ENCODE results near the gene ACTRT2.

The ACTRT2 gene

DNA sequence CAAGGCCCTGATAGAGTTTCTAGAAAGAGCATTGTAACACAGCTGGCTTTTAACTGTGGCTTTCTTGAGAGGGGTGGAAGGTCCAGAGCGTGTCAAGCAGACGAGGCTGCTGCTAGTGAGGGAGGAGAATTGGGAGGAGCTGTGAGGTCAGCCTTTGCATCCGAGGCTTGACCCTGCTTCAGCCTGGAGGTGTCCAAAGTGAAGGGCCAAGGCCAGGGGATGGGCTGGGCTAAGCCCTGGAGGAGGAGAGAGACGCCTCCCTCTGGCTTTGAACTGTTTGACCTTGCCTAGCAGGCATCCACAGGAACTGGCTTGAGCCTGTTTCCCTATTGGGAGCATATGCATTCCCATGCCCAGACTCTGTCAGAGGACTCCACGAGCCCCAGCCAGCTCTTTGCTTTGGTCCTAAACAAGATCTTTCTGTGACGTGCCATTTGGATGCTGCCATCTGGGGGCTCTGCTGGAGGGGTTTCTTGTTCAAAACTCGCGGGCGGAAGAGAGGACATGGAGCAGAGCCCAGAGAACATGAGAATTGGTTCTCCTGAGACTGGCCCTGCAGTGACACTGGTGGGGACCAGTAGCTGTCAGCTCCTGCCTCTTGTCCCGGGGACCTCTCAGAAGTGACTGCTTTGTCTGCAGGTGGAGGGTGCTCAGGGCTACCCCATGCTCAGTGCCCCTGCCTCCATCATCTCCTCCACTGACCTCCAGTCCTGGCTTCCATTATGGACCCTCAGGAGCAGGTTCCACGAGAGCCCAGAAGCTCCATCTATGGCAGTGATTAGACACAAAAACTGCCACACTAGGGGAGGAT, 5.5 kb downstream of the ACTRT2 start:
- H3K27me3 ChIP-seq (ENCODE audit: control insufficient read depth in 2 of 2, insufficient read depth in 2 of 2, low read length in 2 of 2): peaks cover 0 to 4% of the 10 kb centered on the region in 2 donors
- no peaks in the 10 kb centered on the region for H3K4me1 ChIP-seq (ENCODE audit: control insufficient read depth in 2 of 2, insufficient read depth in 2 of 2, low read length in 2 of 2)
- H3K9me3 ChIP-seq (ENCODE audit: control insufficient read depth in 2 of 2, low read length in 2 of 2): no peaks in the 10 kb centered on the region
- H3K27ac ChIP-seq (ENCODE audit: low read depth in 2 of 2, low read length in 2 of 2): no peak overlapping the region
- H3K9ac ChIP-seq (ENCODE audit: low read depth in 1 of 2, low read length in 2 of 2): no peak overlapping the region
- H3K36me3 ChIP-seq (ENCODE audit: control insufficient read depth in 2 of 2, insufficient read depth in 2 of 2, low read length in 2 of 2): no peaks in the 10 kb centered on the region
- no peak overlapping the region for H3K4me3 ChIP-seq (ENCODE audit: low read length in 2 of 2)

DNA sequence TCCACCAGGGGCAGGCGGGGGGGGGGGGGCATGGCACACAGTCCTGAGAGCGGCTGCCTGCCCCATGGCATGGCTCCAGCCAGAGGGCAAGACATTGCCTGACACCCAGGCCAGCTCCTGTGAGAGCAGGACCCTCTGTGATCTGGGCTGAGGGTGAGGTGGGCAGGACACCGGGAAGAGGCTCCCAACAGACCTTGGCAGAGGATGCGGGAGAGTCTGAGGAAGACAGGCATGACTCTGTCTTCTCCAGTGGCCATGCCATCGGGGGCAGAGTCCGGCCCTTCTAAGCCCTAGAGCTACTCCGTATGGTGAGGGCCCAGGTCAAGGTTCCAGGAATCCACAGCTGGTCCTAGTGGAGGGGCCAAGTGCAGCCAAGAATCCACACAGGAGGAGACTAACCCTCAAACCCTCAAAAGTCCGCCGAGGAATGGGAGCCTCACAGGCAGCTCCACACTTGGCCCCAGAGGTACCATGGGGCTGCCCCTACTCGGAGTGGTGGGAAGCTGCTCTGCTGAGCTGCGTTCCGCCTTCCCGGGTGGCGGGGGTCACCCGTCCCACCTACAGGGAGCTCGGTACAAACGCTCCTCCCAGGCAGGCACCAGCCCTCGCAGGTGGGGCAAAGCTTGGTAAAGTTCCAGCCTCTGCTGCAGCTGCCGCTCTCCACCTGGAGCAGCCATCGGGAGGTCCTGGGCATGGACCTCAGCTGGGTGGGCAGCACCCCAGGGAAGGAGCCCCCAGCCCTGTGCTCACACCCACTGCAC, 6.5 kb downstream of the ACTRT2 start:
- no peaks in the 10 kb centered on the region for H3K4me1 ChIP-seq (ENCODE audit: control insufficient read depth in 2 of 2, insufficient read depth in 2 of 2, low read length in 2 of 2)
- no peak overlapping the region for H3K9ac ChIP-seq (ENCODE audit: low read depth in 1 of 2, low read length in 2 of 2)
- no peak overlapping the region for H3K27ac ChIP-seq (ENCODE audit: low read depth in 2 of 2, low read length in 2 of 2)
- H3K4me3 ChIP-seq (ENCODE audit: low read length in 2 of 2): no peak overlapping the region
- no peaks in the 10 kb centered on the region for H3K9me3 ChIP-seq (ENCODE audit: control insufficient read depth in 2 of 2, low read length in 2 of 2)
- H3K27me3 ChIP-seq (ENCODE audit: control insufficient read depth in 2 of 2, insufficient read depth in 2 of 2, low read length in 2 of 2): peaks cover 0 to 4% of the 10 kb centered on the region in 2 donors
- H3K36me3 ChIP-seq (ENCODE audit: control insufficient read depth in 2 of 2, insufficient read depth in 2 of 2, low read length in 2 of 2): no peaks in the 10 kb centered on the region

DNA sequence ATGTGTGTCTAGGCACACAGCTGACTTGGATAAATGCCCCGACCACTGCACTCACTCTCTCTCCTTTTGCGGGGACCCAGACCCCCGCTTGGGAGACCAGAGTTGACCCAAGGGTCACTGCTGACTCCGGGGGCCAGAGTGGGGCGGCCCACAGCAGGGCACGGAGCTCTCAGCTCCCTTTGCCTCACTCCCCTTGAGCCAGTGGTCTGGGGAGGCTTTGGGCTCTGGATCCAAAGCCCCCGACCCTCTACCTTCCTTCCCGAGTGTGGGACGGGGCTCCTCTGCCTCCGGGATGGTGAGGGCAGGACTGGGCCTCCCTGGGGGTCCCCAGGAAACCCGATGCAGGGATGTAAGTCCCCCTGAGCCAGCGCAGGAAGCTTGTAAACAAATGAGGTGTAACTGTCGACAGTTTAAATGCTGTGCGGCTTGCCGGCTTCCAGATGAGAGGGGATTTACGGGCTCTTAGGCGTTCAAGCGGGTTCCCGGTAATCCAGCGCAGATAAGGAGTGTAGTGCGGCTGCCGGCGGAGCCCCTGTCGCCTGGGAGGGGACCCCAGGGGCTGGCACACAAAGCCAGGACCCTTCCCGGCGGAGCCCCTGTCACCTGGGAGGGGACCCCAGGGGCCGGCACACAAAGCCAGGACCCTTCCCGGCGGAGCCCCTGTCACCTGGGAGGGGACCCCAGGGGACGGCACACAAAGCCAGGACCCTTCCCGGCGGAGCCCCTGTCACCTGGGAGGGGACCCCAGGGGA, 7.4 kb downstream of the ACTRT2 start:
- no peak overlapping the region for H3K4me3 ChIP-seq (ENCODE audit: low read length in 2 of 2)
- no peaks in the 10 kb centered on the region for H3K36me3 ChIP-seq (ENCODE audit: control insufficient read depth in 2 of 2, insufficient read depth in 2 of 2, low read length in 2 of 2)
- H3K9me3 ChIP-seq (ENCODE audit: control insufficient read depth in 2 of 2, low read length in 2 of 2): no peaks in the 10 kb centered on the region
- H3K9ac ChIP-seq (ENCODE audit: low read depth in 1 of 2, low read length in 2 of 2): no peak overlapping the region
- H3K4me1 ChIP-seq (ENCODE audit: control insufficient read depth in 2 of 2, insufficient read depth in 2 of 2, low read length in 2 of 2): no peaks in the 10 kb centered on the region
- H3K27me3 ChIP-seq (ENCODE audit: control insufficient read depth in 2 of 2, insufficient read depth in 2 of 2, low read length in 2 of 2): peaks cover 0 to 4% of the 10 kb centered on the region in 2 donors
- H3K27ac ChIP-seq (ENCODE audit: low read depth in 2 of 2, low read length in 2 of 2): no peak overlapping the region

DNA sequence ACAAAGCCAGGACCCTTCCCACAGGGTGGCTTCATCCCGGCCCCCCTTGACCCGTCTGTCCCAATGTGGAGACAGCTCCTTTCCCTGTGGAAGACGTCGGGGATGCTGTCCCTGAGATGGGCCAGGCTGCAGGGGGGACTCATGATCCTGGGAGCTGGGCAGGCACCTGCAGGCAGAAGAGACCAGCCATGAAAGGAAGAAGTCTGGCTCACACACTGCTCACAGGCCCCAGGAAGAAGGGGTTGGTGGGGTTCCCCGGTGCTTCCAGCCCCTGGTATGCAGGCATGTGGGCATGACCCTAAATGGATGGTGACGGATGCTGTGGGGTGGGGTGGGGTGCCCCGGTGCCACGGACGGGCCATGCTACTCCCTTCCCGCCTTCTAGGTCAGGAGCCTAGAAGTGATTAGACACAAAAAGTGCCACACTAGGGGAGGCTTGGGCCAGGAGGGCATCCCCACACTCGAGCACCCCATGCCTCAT, 8.3 kb downstream of the ACTRT2 start:
- Histone ChIP-seq H3K9me3 (ENCODE audit: control insufficient read depth in 2 of 2, low read length in 2 of 2) (no peaks in the 10 kb centered on the region), H3K36me3 (ENCODE audit: control insufficient read depth in 2 of 2, insufficient read depth in 2 of 2, low read length in 2 of 2) (no peaks in the 10 kb centered on the region), H3K4me3 (ENCODE audit: low read length in 2 of 2) (no peak overlapping the region), H3K9ac (ENCODE audit: low read depth in 1 of 2, low read length in 2 of 2) (no peak overlapping the region), H3K4me1 (ENCODE audit: control insufficient read depth in 2 of 2, insufficient read depth in 2 of 2, low read length in 2 of 2) (no peaks in the 10 kb centered on the region), H3K27me3 (ENCODE audit: control insufficient read depth in 2 of 2, insufficient read depth in 2 of 2, low read length in 2 of 2) (peaks cover 0 to 4% of the 10 kb centered on the region in 2 donors), H3K27ac (ENCODE audit: low read depth in 2 of 2, low read length in 2 of 2) (no peak overlapping the region)

DNA sequence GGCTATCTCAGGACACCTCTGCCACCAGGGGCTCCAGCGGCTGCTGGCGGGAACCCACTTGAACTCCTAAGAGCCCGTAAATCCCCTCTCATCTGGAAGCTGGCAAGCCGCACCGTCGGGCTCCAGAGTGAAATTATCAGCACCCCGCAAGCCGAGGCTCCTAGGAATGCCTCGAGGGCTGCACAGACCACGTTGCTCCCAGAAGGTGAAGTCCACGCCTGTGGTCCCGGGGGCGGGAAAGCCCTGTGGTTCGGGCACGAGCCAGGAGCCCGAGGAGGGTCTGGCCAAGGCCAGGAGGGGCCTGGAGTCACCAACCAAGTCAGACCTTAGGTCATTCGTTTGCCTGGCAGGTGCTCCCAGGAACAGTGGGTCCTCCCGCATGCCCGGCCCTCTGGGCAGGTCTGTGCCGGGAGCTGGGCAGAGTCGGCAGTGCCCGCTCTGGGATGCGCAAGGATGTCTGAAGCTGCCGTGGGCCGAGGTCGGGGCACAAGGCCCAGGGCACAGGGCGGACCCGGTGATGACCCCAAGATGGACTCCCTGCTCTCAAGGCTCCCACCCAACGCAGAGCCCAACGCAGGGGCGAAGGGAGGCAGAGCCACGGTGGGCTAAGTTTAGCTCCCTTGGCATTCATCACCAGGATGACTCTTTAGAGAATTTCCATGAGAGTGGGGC, 8.9 kb downstream of the ACTRT2 start:
- Histone ChIP-seq H3K9me3 (ENCODE audit: control insufficient read depth in 2 of 2, low read length in 2 of 2) (no peaks in the 10 kb centered on the region), H3K36me3 (ENCODE audit: control insufficient read depth in 2 of 2, insufficient read depth in 2 of 2, low read length in 2 of 2) (no peaks in the 10 kb centered on the region), H3K9ac (ENCODE audit: low read depth in 1 of 2, low read length in 2 of 2) (no peak overlapping the region), H3K4me1 (ENCODE audit: control insufficient read depth in 2 of 2, insufficient read depth in 2 of 2, low read length in 2 of 2) (no peaks in the 10 kb centered on the region), H3K27ac (ENCODE audit: low read depth in 2 of 2, low read length in 2 of 2) (no peak overlapping the region), H3K4me3 (ENCODE audit: low read length in 2 of 2) (no peak overlapping the region), H3K27me3 (ENCODE audit: control insufficient read depth in 2 of 2, insufficient read depth in 2 of 2, low read length in 2 of 2) (peaks cover 0 to 4% of the 10 kb centered on the region in 2 donors)

DNA sequence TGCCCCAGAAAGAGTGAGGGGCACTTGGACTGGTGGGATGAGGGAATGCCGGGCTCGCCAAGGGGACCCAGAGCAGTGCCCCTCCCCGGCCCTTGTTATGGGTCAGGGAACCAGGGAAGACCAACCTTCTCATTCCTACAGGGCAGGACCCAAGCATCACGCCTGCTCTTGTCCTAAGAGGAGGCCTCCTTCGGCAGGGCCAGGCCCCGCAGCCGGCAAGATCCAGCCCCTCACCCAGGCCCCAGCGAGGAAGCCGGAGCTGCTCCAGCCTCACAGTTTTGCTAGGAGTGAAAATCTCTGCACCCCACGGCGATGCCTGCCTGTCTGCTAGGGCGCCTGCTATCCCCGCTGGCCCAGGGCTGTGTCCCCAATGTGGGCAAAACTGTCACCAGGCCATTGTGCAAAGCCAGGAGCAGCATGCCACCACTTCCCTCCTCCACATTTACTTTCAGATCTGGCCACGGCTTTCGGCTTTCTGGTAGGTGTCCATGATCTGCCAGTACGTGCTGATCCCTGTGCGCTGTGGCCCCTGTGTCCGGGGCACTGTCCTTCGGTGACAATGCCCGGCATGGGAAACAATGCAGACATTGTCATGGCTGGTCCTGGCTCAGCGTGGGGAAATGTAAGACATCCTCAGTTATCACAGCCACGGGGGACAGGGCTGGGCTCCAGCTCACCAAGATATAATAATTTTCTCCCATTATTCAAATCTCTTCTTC, 9.6 kb downstream of the ACTRT2 start:
- Histone ChIP-seq H3K9ac (ENCODE audit: low read depth in 1 of 2, low read length in 2 of 2) (no peak overlapping the region), H3K36me3 (ENCODE audit: control insufficient read depth in 2 of 2, insufficient read depth in 2 of 2, low read length in 2 of 2) (no peaks in the 10 kb centered on the region), H3K27ac (ENCODE audit: low read depth in 2 of 2, low read length in 2 of 2) (no peak overlapping the region), H3K4me1 (ENCODE audit: control insufficient read depth in 2 of 2, insufficient read depth in 2 of 2, low read length in 2 of 2) (no peaks in the 10 kb centered on the region), H3K9me3 (ENCODE audit: control insufficient read depth in 2 of 2, low read length in 2 of 2) (no peaks in the 10 kb centered on the region), H3K27me3 (ENCODE audit: control insufficient read depth in 2 of 2, insufficient read depth in 2 of 2, low read length in 2 of 2) (peaks cover 0 to 4% of the 10 kb centered on the region in 2 donors), H3K4me3 (ENCODE audit: low read length in 2 of 2) (no peak overlapping the region)

DNA sequence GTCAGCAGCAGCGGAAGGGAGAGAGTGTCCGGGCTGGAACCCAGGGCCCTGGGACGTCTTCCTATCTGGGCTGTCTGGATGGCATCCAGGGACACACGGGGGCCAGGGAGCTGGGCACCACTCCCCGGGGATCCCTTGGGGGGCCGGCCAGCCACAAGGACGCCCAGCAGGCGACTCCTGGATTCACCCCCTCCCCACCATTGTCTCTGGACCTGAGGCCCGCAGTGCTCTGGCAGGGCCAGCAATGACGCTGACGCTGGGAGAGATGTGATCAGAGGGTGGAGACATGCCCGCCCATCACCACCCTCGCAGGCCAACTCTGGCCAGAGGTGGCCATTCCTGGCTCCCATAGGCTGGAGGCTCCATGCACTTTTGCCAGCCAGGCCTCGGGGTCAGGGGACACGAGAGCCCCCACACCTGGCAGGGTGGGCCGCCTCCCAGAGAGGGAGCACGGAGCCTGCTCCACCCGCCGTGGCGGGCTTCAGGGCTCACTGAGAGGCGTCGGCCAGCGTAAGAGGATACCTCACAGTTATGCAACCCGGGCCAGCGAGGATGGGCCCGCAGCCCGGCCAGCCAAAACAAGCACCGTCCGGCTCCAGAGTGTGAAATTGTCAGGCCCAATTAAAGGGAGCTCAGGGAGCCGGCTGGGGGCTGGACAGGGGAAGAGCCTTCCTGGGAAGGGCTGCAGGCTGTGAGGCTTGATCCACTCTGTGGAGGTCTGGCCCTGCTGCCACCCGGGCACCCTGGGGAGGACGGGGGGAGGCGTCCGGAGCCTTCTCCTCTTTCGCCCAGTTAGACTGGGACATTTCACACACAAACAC, 10.3 kb downstream of the ACTRT2 start:
- Histone ChIP-seq H3K4me3 (ENCODE audit: low read length in 2 of 2) (no peak overlapping the region), H3K36me3 (ENCODE audit: control insufficient read depth in 2 of 2, insufficient read depth in 2 of 2, low read length in 2 of 2) (no peaks in the 10 kb centered on the region), H3K27me3 (ENCODE audit: control insufficient read depth in 2 of 2, insufficient read depth in 2 of 2, low read length in 2 of 2) (peaks cover 0 to 4% of the 10 kb centered on the region in 2 donors), H3K9me3 (ENCODE audit: control insufficient read depth in 2 of 2, low read length in 2 of 2) (no peaks in the 10 kb centered on the region), H3K27ac (ENCODE audit: low read depth in 2 of 2, low read length in 2 of 2) (no peak overlapping the region), H3K4me1 (ENCODE audit: control insufficient read depth in 2 of 2, insufficient read depth in 2 of 2, low read length in 2 of 2) (no peaks in the 10 kb centered on the region), H3K9ac (ENCODE audit: low read depth in 1 of 2, low read length in 2 of 2) (no peak overlapping the region)

DNA sequence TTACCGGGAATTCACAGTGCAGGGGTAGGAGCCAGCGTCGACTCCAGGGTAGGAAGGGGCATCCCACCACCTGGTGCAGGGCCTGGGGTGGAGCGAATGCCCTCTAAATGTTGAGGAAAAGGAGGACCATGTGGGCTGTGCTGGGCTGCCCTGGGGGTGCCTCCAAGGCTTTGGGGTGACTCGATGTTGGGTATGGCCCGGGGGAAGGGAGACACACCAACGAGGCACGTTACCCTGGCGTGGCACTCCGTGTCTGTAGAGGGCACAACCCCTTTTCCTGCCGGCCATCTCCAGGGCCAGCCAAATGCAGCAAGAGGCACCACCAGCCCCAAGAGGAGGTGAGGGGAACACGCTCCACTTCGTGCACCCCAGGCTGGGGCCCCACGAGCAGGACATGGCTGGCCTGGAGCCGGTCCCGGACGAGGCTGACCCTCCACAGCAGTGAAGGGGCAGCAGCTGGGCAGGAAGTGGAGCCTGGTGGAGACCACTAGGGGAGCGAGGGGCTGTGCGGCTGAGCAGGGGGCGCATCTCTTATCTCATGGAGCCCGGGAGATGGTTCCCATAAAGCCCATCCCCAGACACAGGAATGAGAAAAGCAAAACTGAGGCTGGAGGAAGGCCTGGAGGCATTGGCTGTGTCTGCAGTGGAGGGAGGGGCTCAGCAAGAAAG, 11.2 kb downstream of the ACTRT2 start:
- H3K27me3 ChIP-seq (ENCODE audit: control insufficient read depth in 2 of 2, insufficient read depth in 2 of 2, low read length in 2 of 2): peaks cover 0 to 4% of the 10 kb centered on the region in 2 donors
- H3K27ac ChIP-seq (ENCODE audit: low read depth in 2 of 2, low read length in 2 of 2): no peak overlapping the region

More for the DNA sequence above, 11.2 kb downstream of the ACTRT2 start:
- Histone ChIP-seq H3K9me3 (ENCODE audit: control insufficient read depth in 2 of 2, low read length in 2 of 2) (no peaks in the 10 kb centered on the region), H3K4me1 (ENCODE audit: control insufficient read depth in 2 of 2, insufficient read depth in 2 of 2, low read length in 2 of 2) (no peaks in the 10 kb centered on the region), H3K36me3 (ENCODE audit: control insufficient read depth in 2 of 2, insufficient read depth in 2 of 2, low read length in 2 of 2) (no peaks in the 10 kb centered on the region), H3K4me3 (ENCODE audit: low read length in 2 of 2) (no peak overlapping the region), H3K9ac (ENCODE audit: low read depth in 1 of 2, low read length in 2 of 2) (no peak overlapping the region)

Measured in mucosa of rectum (tissue), 2 donors.